ENCODE results near the gene ARID1B. TPM values are rescaled to one million over a fixed set of nuclear protein-coding genes. Genes with fewer than 3 reads are reported as not detected.

ARID1B gene
- total RNA-seq, 2 donors from 2014 or later, result 66.7 to 67.3 TPM

GRCh38 chr6:156963712-156964700, 186.8 kb downstream of the ARID1B start:
- H3K9me3 Mint-ChIP-seq, result no peaks in the 10 kb centered on the region
- H3K27me3 Mint-ChIP-seq, result no peaks in the 10 kb centered on the region
- H3K4me1 Mint-ChIP-seq, result peaks cover 32% of the 10 kb centered on the region
- peak; percentile 95 for ATAC-seq (replicated peaks)
- H3K36me3 Mint-ChIP-seq (ENCODE audit: low read depth), result no peaks in the 10 kb centered on the region
- H3K4me3 Mint-ChIP-seq, result peak overlapping the region; percentile 43
- H3K27ac Mint-ChIP-seq, result peak overlapping the region; percentile 6

- peaks cover 21% of the 10 kb centered on the region for H3K4me1 Mint-ChIP-seq
- H3K4me3 Mint-ChIP-seq, result no peak overlapping the region
- H3K9me3 Mint-ChIP-seq, result no peaks in the 10 kb centered on the region
- H3K27me3 Mint-ChIP-seq, result no peaks in the 10 kb centered on the region
- no peaks in the 10 kb centered on the region for H3K36me3 Mint-ChIP-seq (ENCODE audit: low read depth)
- no peak for ATAC-seq (replicated peaks)
- no peak overlapping the region for H3K27ac Mint-ChIP-seq
These were observed 190.7 kb downstream of the ARID1B start for GRCh38 chr6:156967852-156968251.

- no peak overlapping the region for H3K4me3 Mint-ChIP-seq
- H3K27ac Mint-ChIP-seq, result no peak overlapping the region
- H3K9me3 Mint-ChIP-seq, result no peaks in the 10 kb centered on the region
- peaks cover 16% of the 10 kb centered on the region for H3K4me1 Mint-ChIP-seq
- ATAC-seq (replicated peaks), result no peak
- H3K27me3 Mint-ChIP-seq, result no peaks in the 10 kb centered on the region
- H3K36me3 Mint-ChIP-seq (ENCODE audit: low read depth), result no peaks in the 10 kb centered on the region
These were observed 192.1 kb downstream of the ARID1B start for GRCh38 chr6:156969233-156969632.

GRCh38 chr6:156970595-156971112, 193.5 kb downstream of the ARID1B start:
- Mint-ChIP-seq H3K27me3 (no peaks in the 10 kb centered on the region), H3K4me1 (peaks cover 22% of the 10 kb centered on the region), H3K27ac (no peak overlapping the region), H3K9me3 (no peaks in the 10 kb centered on the region), H3K36me3 (ENCODE audit: low read depth) (no peaks in the 10 kb centered on the region), H3K4me3 (no peak overlapping the region)
- ATAC-seq (replicated peaks), result no peak

GRCh38 chr6:156971153-156971885, 194.1 kb downstream of the ARID1B start:
- ATAC-seq (replicated peaks), result no peak
- Mint-ChIP-seq H3K27ac (no peak overlapping the region), H3K9me3 (no peaks in the 10 kb centered on the region), H3K4me1 (peaks cover 29% of the 10 kb centered on the region), H3K27me3 (no peaks in the 10 kb centered on the region), H3K4me3 (no peak overlapping the region), H3K36me3 (ENCODE audit: low read depth) (no peaks in the 10 kb centered on the region)

- H3K4me1 Mint-ChIP-seq, result peaks cover 25% of the 10 kb centered on the region
- H3K9me3 Mint-ChIP-seq, result no peaks in the 10 kb centered on the region
- no peaks in the 10 kb centered on the region for H3K27me3 Mint-ChIP-seq
- H3K4me3 Mint-ChIP-seq, result no peak overlapping the region
- no peak for ATAC-seq (replicated peaks)
- no peaks in the 10 kb centered on the region for H3K36me3 Mint-ChIP-seq (ENCODE audit: low read depth)
- no peak overlapping the region for H3K27ac Mint-ChIP-seq
These were observed 195.0 kb downstream of the ARID1B start for GRCh38 chr6:156972145-156972544.

GRCh38 chr6:156974830-156975261, 197.7 kb downstream of the ARID1B start:
- Mint-ChIP-seq H3K36me3 (ENCODE audit: low read depth) (no peaks in the 10 kb centered on the region), H3K4me1 (peaks cover 43% of the 10 kb centered on the region), H3K27me3 (no peaks in the 10 kb centered on the region), H3K27ac (peak overlapping the region; percentile 72), H3K4me3 (peak overlapping the region; percentile 77), H3K9me3 (no peaks in the 10 kb centered on the region)
- ATAC-seq (replicated peaks), result peak; percentile 53

- H3K4me3 Mint-ChIP-seq, result peak overlapping the region; percentile 77
- H3K27ac Mint-ChIP-seq, result peak overlapping the region; percentile 72
- peaks cover 43% of the 10 kb centered on the region for H3K4me1 Mint-ChIP-seq
These were observed 198.2 kb downstream of the ARID1B start for GRCh38 chr6:156975414-156975813.

GRCh38 chr6:156976216-156977127, 199.3 kb downstream of the ARID1B start:
- H3K36me3 Mint-ChIP-seq (ENCODE audit: low read depth), result no peaks in the 10 kb centered on the region
- no peaks in the 10 kb centered on the region for H3K27me3 Mint-ChIP-seq

More at GRCh38 chr6:156975414-156975813, 198.2 kb downstream of the ARID1B start:
- no peak for ATAC-seq (replicated peaks)
- no peaks in the 10 kb centered on the region for H3K9me3 Mint-ChIP-seq
- no peaks in the 10 kb centered on the region for H3K27me3 Mint-ChIP-seq
- no peaks in the 10 kb centered on the region for H3K36me3 Mint-ChIP-seq (ENCODE audit: low read depth)

GRCh38 chr6:156977527-156978291, 200.5 kb downstream of the ARID1B start:
- peaks cover 47% of the 10 kb centered on the region for H3K4me1 Mint-ChIP-seq
- no peaks in the 10 kb centered on the region for H3K36me3 Mint-ChIP-seq (ENCODE audit: low read depth)
- no peak for ATAC-seq (replicated peaks)
- peak overlapping the region; percentile 77 for H3K4me3 Mint-ChIP-seq
- peak overlapping the region; percentile 72 for H3K27ac Mint-ChIP-seq
- no peaks in the 10 kb centered on the region for H3K9me3 Mint-ChIP-seq
- no peaks in the 10 kb centered on the region for H3K27me3 Mint-ChIP-seq

More at GRCh38 chr6:156976216-156977127, 199.3 kb downstream of the ARID1B start:
- no peaks in the 10 kb centered on the region for H3K9me3 Mint-ChIP-seq
- ATAC-seq (replicated peaks), result peak; percentile 33
- H3K4me3 Mint-ChIP-seq, result peak overlapping the region; percentile 77
- H3K4me1 Mint-ChIP-seq, result peaks cover 39% of the 10 kb centered on the region
- peak overlapping the region; percentile 72 for H3K27ac Mint-ChIP-seq

- Mint-ChIP-seq H3K4me3 (peak overlapping the region; percentile 77), H3K9me3 (no peaks in the 10 kb centered on the region), H3K36me3 (ENCODE audit: low read depth) (no peaks in the 10 kb centered on the region), H3K27me3 (no peaks in the 10 kb centered on the region), H3K4me1 (peaks cover 51% of the 10 kb centered on the region), H3K27ac (peak overlapping the region; percentile 72)
- ATAC-seq (replicated peaks), result peak; percentile 85
These were observed 201.8 kb downstream of the ARID1B start for GRCh38 chr6:156978948-156979347.

- Mint-ChIP-seq H3K27ac (peak overlapping the region; percentile 4), H3K27me3 (no peaks in the 10 kb centered on the region), H3K9me3 (no peaks in the 10 kb centered on the region), H3K4me3 (no peak overlapping the region), H3K4me1 (peaks cover 53% of the 10 kb centered on the region), H3K36me3 (ENCODE audit: low read depth) (no peaks in the 10 kb centered on the region)
- ATAC-seq (replicated peaks), result no peak
These were observed 203.3 kb downstream of the ARID1B start for GRCh38 chr6:156980515-156980914.

GRCh38 chr6:156980948-156981347, 203.8 kb downstream of the ARID1B start:
- H3K27me3 Mint-ChIP-seq, result no peaks in the 10 kb centered on the region
- H3K9me3 Mint-ChIP-seq, result no peaks in the 10 kb centered on the region
- no peaks in the 10 kb centered on the region for H3K36me3 Mint-ChIP-seq (ENCODE audit: low read depth)
- H3K4me1 Mint-ChIP-seq, result peaks cover 49% of the 10 kb centered on the region
- ATAC-seq (replicated peaks), result peak; percentile 24
- H3K4me3 Mint-ChIP-seq, result no peak overlapping the region
- H3K27ac Mint-ChIP-seq, result peak overlapping the region; percentile 4

Measured in activated T-helper 17 cell treated with anti-CD3 and anti-CD28 coated beads, Interleukin-2, amount 50 U/mL, for 72 hours (primary cell).